ENCODE measurements around the gene BPGM. TPM values are rescaled to one million over a fixed set of nuclear protein-coding genes. Genes with fewer than 3 reads are reported as not detected.

The BPGM gene
- total and polyA plus RNA-seq, 7 donors: 9.0 to 22.8 (median 14.8) TPM

DNA sequence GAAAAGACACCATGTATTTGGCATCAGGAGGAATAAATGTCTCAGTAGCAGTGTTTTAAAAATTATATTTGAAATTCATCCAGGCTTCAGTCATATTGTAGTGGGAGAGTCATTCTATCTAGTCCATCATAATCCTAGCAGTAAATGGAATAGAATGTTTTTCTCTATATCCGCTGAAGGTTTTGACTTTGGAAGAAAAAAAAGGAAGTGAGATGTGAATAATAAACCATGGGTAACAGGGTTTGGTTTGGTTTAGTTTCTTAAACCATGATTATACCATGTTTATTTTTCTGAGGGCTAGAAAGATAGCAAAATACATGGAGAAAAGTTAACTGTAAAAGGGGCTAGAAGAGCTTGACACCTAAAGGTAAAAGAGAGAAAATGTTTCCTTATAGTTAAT, 16.4 kb upstream of the BPGM start:
- no peak overlapping the region for H3K4me3 ChIP-seq
- no peaks in the 10 kb centered on the region for H3K9me3 ChIP-seq
- no peaks in the 10 kb centered on the region for H3K36me3 ChIP-seq
- H3K27ac ChIP-seq: no peak overlapping the region
- H3K27me3 ChIP-seq: peaks cover 0 to 6% (median 0%) of the 10 kb centered on the region in 3 donors
- no peaks in the 10 kb centered on the region for H3K4me1 ChIP-seq
- TF ChIP-seq, protein P1, sequence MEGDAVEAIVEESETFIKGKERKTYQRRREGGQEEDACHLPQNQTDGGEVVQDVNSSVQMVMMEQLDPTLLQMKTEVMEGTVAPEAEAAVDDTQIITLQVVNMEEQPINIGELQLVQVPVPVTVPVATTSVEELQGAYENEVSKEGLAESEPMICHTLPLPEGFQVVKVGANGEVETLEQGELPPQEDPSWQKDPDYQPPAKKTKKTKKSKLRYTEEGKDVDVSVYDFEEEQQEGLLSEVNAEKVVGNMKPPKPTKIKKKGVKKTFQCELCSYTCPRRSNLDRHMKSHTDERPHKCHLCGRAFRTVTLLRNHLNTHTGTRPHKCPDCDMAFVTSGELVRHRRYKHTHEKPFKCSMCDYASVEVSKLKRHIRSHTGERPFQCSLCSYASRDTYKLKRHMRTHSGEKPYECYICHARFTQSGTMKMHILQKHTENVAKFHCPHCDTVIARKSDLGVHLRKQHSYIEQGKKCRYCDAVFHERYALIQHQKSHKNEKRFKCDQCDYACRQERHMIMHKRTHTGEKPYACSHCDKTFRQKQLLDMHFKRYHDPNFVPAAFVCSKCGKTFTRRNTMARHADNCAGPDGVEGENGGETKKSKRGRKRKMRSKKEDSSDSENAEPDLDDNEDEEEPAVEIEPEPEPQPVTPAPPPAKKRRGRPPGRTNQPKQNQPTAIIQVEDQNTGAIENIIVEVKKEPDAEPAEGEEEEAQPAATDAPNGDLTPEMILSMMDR (IDR thresholded peaks at IDR 0.05): no peak
- TF ChIP-seq POLR2AphosphoS5 (IDR thresholded peaks at IDR 0.05) (no peak), EP300 (IDR thresholded peaks at IDR 0.05) (no peak), POLR2A (IDR thresholded peaks at IDR 0.05) (no peak)
- intact Hi-C loops (cut with DNase I): no loop called here
- no peak for DNase-seq
- 70 to 75% methylated on average over 1 of the region's 1 CpG for WGBS, 2 donors

GRCh38 chr7:134630893-134631292, 15.8 kb upstream of the BPGM start:
- Histone ChIP-seq H3K4me1 (no peaks in the 10 kb centered on the region), H3K36me3 (no peaks in the 10 kb centered on the region), H3K27me3 (peaks cover 0 to 6% (median 0%) of the 10 kb centered on the region in 3 donors), H3K27ac (no peak overlapping the region), H3K4me3 (no peak overlapping the region), H3K9me3 (no peaks in the 10 kb centered on the region)
- TF ChIP-seq EP300 (IDR thresholded peaks at IDR 0.05) (no peak), POLR2AphosphoS5 (IDR thresholded peaks at IDR 0.05) (no peak), POLR2A (IDR thresholded peaks at IDR 0.05) (no peak)
- TF ChIP-seq, protein P1 (IDR thresholded peaks at IDR 0.05): no peak
- no peak for DNase-seq
- intact Hi-C loops (cut with DNase I): no loop called here

DNA sequence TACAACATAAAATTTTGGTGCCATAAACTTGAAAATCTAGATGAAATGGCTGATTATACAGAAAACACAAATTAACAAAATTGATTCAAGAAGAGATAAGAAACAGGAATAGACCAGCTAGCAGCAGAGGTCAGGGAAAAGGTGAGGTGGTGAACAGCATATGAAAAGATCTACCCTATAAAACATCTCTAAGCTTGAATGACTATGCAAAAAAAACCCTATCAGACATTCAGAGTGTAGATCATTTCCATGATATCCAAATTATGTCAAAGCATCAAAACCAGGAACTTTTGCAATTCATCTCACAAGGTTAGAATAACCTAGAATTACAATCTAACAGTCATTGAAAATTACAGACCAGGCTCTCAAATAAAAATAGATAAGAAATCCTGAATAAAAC, 14.6 kb upstream of the BPGM start:
- peaks cover 0 to 3% (median 0%) of the 10 kb centered on the region in 3 donors for H3K27me3 ChIP-seq
- no peak for DNase-seq
- no peaks in the 10 kb centered on the region for H3K9me3 ChIP-seq
- no peak overlapping the region for H3K4me3 ChIP-seq
- H3K36me3 ChIP-seq: no peaks in the 10 kb centered on the region
- no peak for TF ChIP-seq POLR2A (IDR thresholded peaks at IDR 0.05)
- no peak for TF ChIP-seq EP300 (IDR thresholded peaks at IDR 0.05)
- TF ChIP-seq, protein P1 (IDR thresholded peaks at IDR 0.05): no peak
- no peak for TF ChIP-seq POLR2AphosphoS5 (IDR thresholded peaks at IDR 0.05)
- no peak overlapping the region for H3K27ac ChIP-seq
- intact Hi-C loops (cut with DNase I): no loop called here
- H3K4me1 ChIP-seq: no peaks in the 10 kb centered on the region

DNA sequence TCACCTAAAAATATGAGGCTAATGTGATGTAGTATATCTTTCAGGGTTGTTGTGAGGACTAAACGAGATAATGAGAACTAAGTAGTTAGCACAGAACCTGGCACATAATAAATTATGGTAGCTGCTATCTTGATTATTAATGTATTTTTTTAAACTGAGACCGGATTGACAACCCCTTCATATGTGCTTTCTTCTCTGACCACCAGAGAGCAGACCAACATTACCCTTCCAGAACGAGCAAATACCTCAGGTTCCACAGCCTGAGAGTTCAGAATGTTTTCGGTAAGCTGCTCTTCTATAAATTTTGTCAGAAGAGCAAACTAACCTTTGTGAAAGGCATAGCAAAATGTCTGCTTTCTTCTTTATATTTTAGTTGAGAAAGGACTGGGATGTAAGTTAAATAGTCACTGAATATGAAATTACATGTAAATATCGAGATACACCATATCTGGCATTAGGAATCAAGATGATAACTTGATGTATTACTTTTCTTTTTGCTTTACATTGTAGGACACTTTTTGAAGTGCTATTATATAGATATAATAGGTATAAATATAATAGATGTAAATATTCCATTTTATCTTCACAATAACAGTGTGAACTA, 13.6 kb upstream of the BPGM start:
- WGBS, 2 donors: 27 to 36% methylated on average over 5 of the region's 5 CpGs
- Histone ChIP-seq H3K36me3 (no peaks in the 10 kb centered on the region), H3K4me3 (no peak overlapping the region), H3K27ac (no peak overlapping the region), H3K9me3 (no peaks in the 10 kb centered on the region), H3K4me1 (no peaks in the 10 kb centered on the region), H3K27me3 (peaks cover 0 to 3% (median 0%) of the 10 kb centered on the region in 3 donors)
- DNase-seq: no peak
- intact Hi-C loops (cut with DNase I): no loop called here
- TF ChIP-seq, protein P1 (IDR thresholded peaks at IDR 0.05): peak in 1 of 4 experiments; percentile 15
- TF ChIP-seq POLR2AphosphoS5 (IDR thresholded peaks at IDR 0.05): no peak

DNA sequence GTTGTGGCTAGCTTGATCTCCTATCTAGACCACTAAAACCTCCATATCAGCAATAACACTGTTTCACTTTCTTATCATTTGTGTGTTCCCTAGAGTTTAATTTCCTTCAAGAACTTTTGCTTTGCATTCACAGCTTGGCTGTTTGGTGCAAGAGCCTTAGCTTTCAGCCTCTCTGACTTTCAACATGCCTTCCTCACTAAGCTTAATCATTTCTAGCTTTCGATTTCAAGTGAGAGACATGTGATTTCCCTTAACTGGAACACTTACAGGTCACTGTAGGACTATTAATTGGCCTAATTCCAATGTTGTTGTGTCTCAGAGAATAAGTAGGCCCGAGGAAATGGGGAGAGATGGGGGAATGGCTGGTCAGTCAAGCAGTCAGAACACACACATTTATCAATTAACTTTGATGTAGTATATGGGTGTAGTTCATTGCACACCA, 10.6 kb upstream of the BPGM start:
- Histone ChIP-seq H3K4me1 (no peaks in the 10 kb centered on the region), H3K36me3 (no peaks in the 10 kb centered on the region), H3K4me3 (no peak overlapping the region), H3K27ac (no peak overlapping the region), H3K27me3 (no peaks in the 10 kb centered on the region), H3K9me3 (no peaks in the 10 kb centered on the region)
- TF ChIP-seq POLR2A (IDR thresholded peaks at IDR 0.05) (no peak), POLR2AphosphoS5 (IDR thresholded peaks at IDR 0.05) (no peak), EP300 (IDR thresholded peaks at IDR 0.05) (no peak)
- TF ChIP-seq, protein P1 (IDR thresholded peaks at IDR 0.05): no peak
- DNase-seq: no peak
- intact Hi-C loops (cut with DNase I): no loop called here
- 58 to 65% methylated on average over 2 of the region's 2 CpGs for WGBS, 2 donors
